ENCODE data around the gene PHOX2A.

DNA sequence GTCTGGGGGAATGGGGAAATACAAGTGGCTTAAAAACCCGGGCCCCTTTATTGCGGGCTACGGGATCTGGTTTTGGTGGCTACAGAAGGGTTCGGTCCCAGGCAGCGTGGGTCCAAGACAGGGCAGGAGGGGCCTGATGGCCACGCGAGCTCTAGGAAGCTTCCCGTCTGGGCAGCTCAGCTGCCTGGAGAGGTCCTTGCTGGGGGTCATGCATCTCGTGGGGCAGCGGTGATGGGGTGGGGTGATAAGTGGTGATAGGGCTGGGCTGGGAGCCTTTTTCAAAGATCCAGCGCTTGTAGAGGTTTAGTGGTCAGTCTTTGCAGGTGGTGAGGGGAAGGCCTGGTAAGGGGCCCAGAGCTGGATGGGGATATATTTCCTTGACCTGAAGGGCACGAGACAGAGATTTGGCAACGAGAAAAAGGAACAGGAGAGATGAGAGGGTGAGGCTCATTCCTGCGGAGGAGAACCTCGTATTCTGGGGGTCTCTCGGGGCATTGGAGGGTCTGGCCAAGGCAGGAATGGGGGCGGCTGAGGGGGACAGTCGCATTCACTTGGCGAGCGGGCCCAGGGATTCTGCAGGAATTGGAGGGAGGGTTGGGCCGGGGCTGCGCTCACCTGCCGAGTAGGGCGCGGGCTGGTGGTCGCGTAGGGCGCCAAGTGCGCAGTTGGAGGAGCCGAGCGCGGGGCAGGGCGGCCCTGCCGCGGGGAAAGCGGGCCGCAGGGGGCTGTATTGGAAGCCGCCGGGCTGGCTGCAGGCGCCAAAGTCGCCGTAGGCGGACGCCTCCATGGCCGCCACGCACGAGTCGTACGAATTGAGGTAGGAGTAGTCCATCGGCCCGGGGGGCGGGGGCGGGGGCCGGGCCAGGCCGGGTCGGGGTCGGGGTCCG, 560 bp downstream of the PHOX2A start:
- TF ChIP-seq POLR2AphosphoS5 (IDR thresholded peaks at IDR 0.05; ENCODE audit: insufficient read depth in 1 of 2, low read depth in 1 of 2): no peak
- no peak for TF ChIP-seq CTCF (IDR thresholded peaks at IDR 0.05)
- TF ChIP-seq POLR2A (IDR thresholded peaks at IDR 0.05): no peak

Measured in vagina (tissue), 2 donors.